Esophagus squamous epithelium (tissue), 4 donors: Measurements from ENCODE around the gene TMEM108.

ENCODE experiments used
- POLR2A ChIP-seq, 4 donors: fragments of 450-650 bp; IDR thresholded peaks; one replicate each; pipeline ENCODE4 v1.6.1; 2017; ENCODE audit warnings: antibody characterized with exemption in 4 of 4, mild to moderate bottlenecking in 4 of 4, moderate library complexity in 3 of 4
- TF ChIP-seq, protein P1 (sequence below), 6 experiments: fragments of 450-650 bp in 4 of 6; fragments of 200-600 bp in 2 of 6; sonication (generic) in 2 of 6; IDR thresholded peaks; one replicate each; pipeline ENCODE4 v1.5.1; 2016 to 2019; ENCODE audit warnings: antibody characterized with exemption in 6 of 6, mild to moderate bottlenecking in 4 of 6, moderate library complexity in 4 of 6

DNA sequence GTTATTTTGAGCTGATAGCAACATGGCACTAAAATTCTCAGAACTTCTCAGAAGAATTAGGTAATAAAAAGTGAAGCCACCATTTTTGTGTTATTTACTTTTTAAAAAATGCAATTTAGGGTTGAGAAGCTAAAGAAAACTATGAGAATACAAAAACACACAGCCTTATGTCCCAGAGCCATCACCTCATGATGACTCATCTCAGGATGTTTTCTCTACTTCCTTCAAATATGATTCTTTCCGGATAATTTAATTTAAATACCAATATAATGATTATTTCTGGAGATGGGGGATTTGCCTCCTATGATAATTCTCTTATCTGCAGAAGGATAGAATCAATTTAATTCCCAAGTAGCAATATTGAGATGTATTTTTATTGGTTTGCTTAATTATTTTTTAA is 256.1 kb downstream of the TMEM108 start:
- TF ChIP-seq, protein P1, sequence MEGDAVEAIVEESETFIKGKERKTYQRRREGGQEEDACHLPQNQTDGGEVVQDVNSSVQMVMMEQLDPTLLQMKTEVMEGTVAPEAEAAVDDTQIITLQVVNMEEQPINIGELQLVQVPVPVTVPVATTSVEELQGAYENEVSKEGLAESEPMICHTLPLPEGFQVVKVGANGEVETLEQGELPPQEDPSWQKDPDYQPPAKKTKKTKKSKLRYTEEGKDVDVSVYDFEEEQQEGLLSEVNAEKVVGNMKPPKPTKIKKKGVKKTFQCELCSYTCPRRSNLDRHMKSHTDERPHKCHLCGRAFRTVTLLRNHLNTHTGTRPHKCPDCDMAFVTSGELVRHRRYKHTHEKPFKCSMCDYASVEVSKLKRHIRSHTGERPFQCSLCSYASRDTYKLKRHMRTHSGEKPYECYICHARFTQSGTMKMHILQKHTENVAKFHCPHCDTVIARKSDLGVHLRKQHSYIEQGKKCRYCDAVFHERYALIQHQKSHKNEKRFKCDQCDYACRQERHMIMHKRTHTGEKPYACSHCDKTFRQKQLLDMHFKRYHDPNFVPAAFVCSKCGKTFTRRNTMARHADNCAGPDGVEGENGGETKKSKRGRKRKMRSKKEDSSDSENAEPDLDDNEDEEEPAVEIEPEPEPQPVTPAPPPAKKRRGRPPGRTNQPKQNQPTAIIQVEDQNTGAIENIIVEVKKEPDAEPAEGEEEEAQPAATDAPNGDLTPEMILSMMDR (IDR thresholded peaks at IDR 0.05) = no peak
- TF ChIP-seq POLR2A (IDR thresholded peaks at IDR 0.05) = no peak
